Stimulated activated CD4-positive, alpha-beta T cell treated with anti-CD3 and anti-CD28 coated beads, TNF-alpha, amount 100 ng/mL, for 48 hours (primary cell): ENCODE data around the gene PNN.

ENCODE experiments used
- DNase-seq, 3 donors: peaks; one replicate each; pipeline ENCODE4 v3.0.0-alpha.2; 2020; ENCODE audit warnings: low read depth in 3 of 3

Gene PNN

GRCh38 chr14:39229601-39230110 is 54.6 kb downstream of the PNN start:
- no peak for DNase-seq

GRCh38 chr14:39230416-39231035 is 55.5 kb downstream of the PNN start:
- no peak for DNase-seq

- peak in 1 of 3 donors; percentile 24 for DNase-seq
These were observed 56.9 kb downstream of the PNN start for GRCh38 chr14:39231751-39232553.
